Endothelial cell of umbilical vein (primary cell): ENCODE measurements around the gene USP49. TPM values are rescaled to one million over a fixed set of nuclear protein-coding genes. Genes with fewer than 3 reads are reported as not detected.

Source experiments
- BruUV-seq: library from RNA; stranded (reverse); fragments of 400-500 nt; replicated peaks from 2 replicates; lab custom pipeline; 2021; lab: Mats Ljungman, UMichigan
- CTCF ChIA-PET: fragments of 300-600, 350-600 bp; sonication (Branson Sonifier 250); formaldehyde crosslinking; loops from one replicate; lab custom pipeline; 2021; ENCODE audit warnings: antibody characterized with exemption, inconsistent platforms; lab: Charles Lee
- POLR2A ChIA-PET: fragments of 300-600, 350-600 bp; sonication (Branson Sonifier 250); formaldehyde crosslinking; loops from one replicate; lab custom pipeline; 2021; ENCODE audit warnings: antibody characterized with exemption, inconsistent platforms; lab: Charles Lee
- DNase-seq: peaks from one replicate; pipeline ENCODE4 v3.0.0-alpha.2; 2011; ENCODE audit warnings: low read depth, low spot score
- FAIRE-seq: peaks from 2 replicates; lab custom pipeline; 2011; peaks lifted over from hg19 to GRCh38; lab: Jason Lieb, UNC
- H2AFZ ChIP-seq: 2 replicates; pipeline ENCODE4 v1.6.0; 2012; ENCODE audit warnings: low read depth, low read length, control low read depth, inconsistent platforms
- H3K27ac ChIP-seq: 2 replicates; pipeline ENCODE4 v1.5.1; 2011; ENCODE audit warnings: low read depth, mild to moderate bottlenecking, control low read depth, low read length, moderate library complexity; ENCODE audit not compliant: insufficient read depth
- H3K27me3 ChIP-seq, 2 experiments: 2 replicates each; pipeline versions ENCODE4 v1.6.0 to v1.6.1; 2011; ENCODE audit warnings: low read length in 2 of 2, mixed read lengths in 1 of 2; ENCODE audit not compliant: control insufficient read depth in 2 of 2, insufficient read depth in 2 of 2
- H3K36me3 ChIP-seq, 2 experiments: 2 replicates in 1 of 2; 3 replicates in 1 of 2; pipeline ENCODE4 v1.5.1; 2011; ENCODE audit warnings: low read length in 2 of 2, mild to moderate bottlenecking in 1 of 2, moderate library complexity in 1 of 2; ENCODE audit not compliant: control insufficient read depth in 2 of 2, insufficient read depth in 2 of 2; ENCODE audit errors: extremely low read depth in 1 of 2
- H3K4me1 ChIP-seq: 3 replicates; pipeline ENCODE4 v1.5.1; 2011; ENCODE audit warnings: mild to moderate bottlenecking, low read length; ENCODE audit not compliant: control insufficient read depth, insufficient read depth; ENCODE audit errors: extremely low read depth
- H3K4me2 ChIP-seq: 2 replicates; pipeline ENCODE4 v1.6.1; 2011; ENCODE audit warnings: low read length, control low read depth, mixed read lengths; ENCODE audit not compliant: insufficient read depth
- H3K4me3 ChIP-seq, 3 experiments: fragments of 200-600 bp in 1 of 3; sonication (generic), shearing (Covaris generic) in 1 of 3; replicated peaks in 1 of 3; 2 replicates each; pipeline ENCODE4 v1.5.1; 2011 to 2016; ENCODE audit warnings: control low read depth in 3 of 3, low read length in 3 of 3, mild to moderate bottlenecking in 2 of 3, inconsistent platforms in 1 of 3, low read depth in 1 of 3, moderate library complexity in 1 of 3; ENCODE audit not compliant: insufficient read depth in 1 of 3
- H3K79me2 ChIP-seq: 2 replicates; pipeline ENCODE4 v1.6.0; 2012; ENCODE audit warnings: low read length, inconsistent platforms; ENCODE audit not compliant: control insufficient read depth, insufficient read depth
- H3K9ac ChIP-seq: replicated peaks from 2 replicates; pipeline ENCODE3; 2011; ENCODE audit warnings: low read length, control low read depth; ENCODE audit not compliant: insufficient read depth; ENCODE audit errors: extremely low read depth
- H3K9me1 ChIP-seq: replicated peaks from 3 replicates; pipeline ENCODE4 v1.6.0; 2011; ENCODE audit warnings: mild to moderate bottlenecking, low read length; ENCODE audit not compliant: control insufficient read depth, insufficient read depth; ENCODE audit errors: extremely low read depth
- H3K9me3 ChIP-seq: replicated peaks from 2 replicates; pipeline ENCODE4 v1.5.1; 2012; ENCODE audit warnings: low read length, inconsistent platforms; ENCODE audit not compliant: control insufficient read depth, insufficient read depth
- H4K20me1 ChIP-seq: replicated peaks from 2 replicates; pipeline ENCODE3; 2011; ENCODE audit warnings: mild to moderate bottlenecking, low read length; ENCODE audit not compliant: control insufficient read depth, insufficient read depth; ENCODE audit errors: extremely low read depth
- CTCF ChIP-seq, 2 donors: IDR thresholded peaks; 1 replicate in 1 of 2; 2 replicates in 1 of 2; pipeline ENCODE4 v1.5.1; 2011; ENCODE audit warnings: low read length in 2 of 2, mild to moderate bottlenecking in 2 of 2, moderate library complexity in 2 of 2, control low read depth in 1 of 2, inconsistent platforms in 1 of 2, low read depth in 1 of 2; ENCODE audit not compliant: insufficient read depth in 1 of 2; ENCODE audit errors: extremely low read depth in 1 of 2
- EZH2 ChIP-seq: IDR thresholded peaks from 2 replicates; pipeline ENCODE4 v1.6.1; 2012; ENCODE audit warnings: borderline replicate concordance, low read depth, mild to moderate bottlenecking, moderate library complexity, low read length, inconsistent platforms; ENCODE audit not compliant: severe bottlenecking
- FOS ChIP-seq: IDR thresholded peaks from 2 replicates; pipeline ENCODE4 v1.6.1; 2011; ENCODE audit warnings: mild to moderate bottlenecking, low read length, moderate library complexity, borderline replicate concordance; ENCODE audit not compliant: insufficient read depth
- GATA2 ChIP-seq: IDR thresholded peaks from 2 replicates; pipeline ENCODE4 v1.7.0; 2011; ENCODE audit warnings: low read depth, mild to moderate bottlenecking, moderate library complexity, mixed read lengths, low read length; ENCODE audit not compliant: insufficient read length, insufficient read depth
- JUN ChIP-seq: IDR thresholded peaks from 2 replicates; pipeline ENCODE4 v1.6.1; 2011; ENCODE audit warnings: borderline replicate concordance, low read depth; ENCODE audit not compliant: insufficient read length, insufficient read depth
- MAX ChIP-seq: IDR thresholded peaks from 2 replicates; pipeline ENCODE4 v1.6.1; 2011; ENCODE audit not compliant: insufficient read depth, insufficient read length
- MYC ChIP-seq: IDR thresholded peaks from one replicate; pipeline ENCODE4 v1.6.1; 2011; ENCODE audit warnings: mild to moderate bottlenecking, low read depth, low read length
- POLR2A ChIP-seq: IDR thresholded peaks from 2 replicates; pipeline ENCODE4 v1.6.1; 2012; ENCODE audit warnings: low read depth, mild to moderate bottlenecking, control low read depth, low read length
- POLR2AphosphoS5 ChIP-seq: IDR thresholded peaks from 2 replicates; pipeline ENCODE4 v1.6.1; 2012; ENCODE audit warnings: low read depth, mild to moderate bottlenecking, control low read depth, low read length, moderate library complexity; ENCODE audit not compliant: insufficient read depth
- dilution Hi-C: fragments of 300-500 bp; cut with MboI; formaldehyde crosslinking; loops from one replicate; pipeline ENCODE4 v1.15.0; 2019; ENCODE audit warnings: low sequenced_read_pairs; ENCODE audit not compliant: extremely low pct_ligation_motif_present
- intact Hi-C: fragments of 100-400 bp; cut with micrococcal nuclease; formaldehyde crosslinking; loops from one replicate; pipeline ENCODE4 v1.10.0; 2022
- polyA plus RNA-seq, 4 experiments: library from polyadenylated mRNA; depleted of rRNA in 3 of 4; stranded (reverse) in 3 of 4; unstranded in 1 of 4; fragments of >200 nt; gene quantifications; 2 replicates each; pipeline versions ENCODE4 v1.2.1 to v1.2.3, GENCODE V29; 2011 to 2012; ENCODE audit warnings: missing spikeins in 1 of 4
- total RNA-seq: library from RNA; stranded (reverse); gene quantifications from 2 replicates; pipeline ENCODE4 v1.2.3, GENCODE V29; 2021

USP49 gene
- total and polyA plus RNA-seq, 2 donors (not counting 3 experiments of a cell fraction or from before 2014, with no cell fraction given) = 2.4 to 4.1 TPM

GRCh38 chr6:41896281-41896680 lies 1.1 kb upstream of the USP49 start:
- dilution Hi-C loops (no loop called here), intact Hi-C loops (no loop called here)
- Histone ChIP-seq H3K9me1 (no peaks in the 10 kb centered on the region), H3K4me3 (no peak overlapping the region), H4K20me1 (no peaks in the 10 kb centered on the region), H3K27ac (peak overlapping the region; percentile 84), H3K27me3 (peaks cover 0 to 2% of the 10 kb centered on the region in 2 experiments), H3K4me2 (peak overlapping the region; percentile 81), H3K9me3 (no peaks in the 10 kb centered on the region), H3K36me3 (no peaks in the 10 kb centered on the region), H2AFZ (no peak overlapping the region), H3K4me1 (peaks cover 12% of the 10 kb centered on the region), H3K9ac (peak overlapping the region; percentile 62), H3K79me2 (no peaks in the 10 kb centered on the region)
- no TSS peak for BruUV-seq
- CTCF ChIA-PET = interaction anchor here (0.6 to 1.9 kb wide), 6 partner anchors 25 to 148 kb away, joined by 3 to 14 read pairs (median 7); partner anchors contain the start of genes BYSL, MED20 and TOMM6
- DNase-seq (no peak), FAIRE-seq (no peak)
- POLR2A ChIA-PET = interaction anchor here (1.0 kb wide), 1 partner anchor 25 kb away, joined by 4 read pairs; the partner anchor contains the start of genes BYSL and MED20
- TF ChIP-seq MAX (no peak), POLR2A (no peak)

- Histone ChIP-seq H3K4me2 (peak overlapping the region; percentile 77), H3K4me1 (peaks cover 12% of the 10 kb centered on the region), H3K27me3 (peaks cover 0 to 2% of the 10 kb centered on the region in 2 experiments), H2AFZ (peak overlapping the region; percentile 80), H3K27ac (no peak overlapping the region), H3K9ac (peak overlapping the region; percentile 70), H4K20me1 (no peaks in the 10 kb centered on the region), H3K36me3 (no peaks in the 10 kb centered on the region), H3K9me1 (no peaks in the 10 kb centered on the region), H3K9me3 (no peaks in the 10 kb centered on the region), H3K4me3 (peak overlapping the region; percentile 69 to 72 (median 70)), H3K79me2 (no peaks in the 10 kb centered on the region)
- FAIRE-seq (no peak), DNase-seq (peak; percentile 14)
- intact Hi-C loops (loop anchor here (1.0 to 2.0 kb wide), 6 partner anchors 23 to 150 kb away; partner anchors contain the start of genes BYSL, MED20 and TOMM6), dilution Hi-C loops (no loop called here)
- TF ChIP-seq JUN (no peak), MAX (no peak), CTCF (IDR thresholded peaks at IDR 0.05; ENCODE audit: extremely low read depth in 1 of 2, insufficient read depth in 1 of 2, low read depth in 1 of 2, low read length in 2 of 2) (no peak), FOS (no peak), EZH2 (no peak), POLR2A (no peak), POLR2AphosphoS5 (no peak), GATA2 (no peak), MYC (no peak)
- no TSS peak for BruUV-seq
- ChIA-PET CTCF (interaction anchor here (1.0 to 1.9 kb wide), 6 partner anchors 26 to 107 kb away, joined by 3 to 14 read pairs (median 8); partner anchors contain the start of genes BYSL, MED20 and TOMM6), POLR2A (interaction anchor here (0.6 to 0.7 kb wide), 2 partner anchors 47 to 110 kb away, joined by 3 to 4 read pairs; partner anchors contain the start of gene CCND3)
Observed at GRCh38 chr6:41894366-41895299, 542 bp downstream of the USP49 start.
